SH-SY5Y (cell line): Measurements from ENCODE around the gene RTL10.

Source experiments
- GATA2 ChIP-seq: IDR thresholded peaks from 2 replicates; pipeline ENCODE4 v1.6.1; 2011; ENCODE audit warnings: mild to moderate bottlenecking, low read depth, low read length
- GATA3 ChIP-seq: IDR thresholded peaks from 2 replicates; pipeline ENCODE4 v1.6.1; 2011; ENCODE audit warnings: low read depth, mild to moderate bottlenecking, low read length, moderate library complexity

RTL10 gene

DNA sequence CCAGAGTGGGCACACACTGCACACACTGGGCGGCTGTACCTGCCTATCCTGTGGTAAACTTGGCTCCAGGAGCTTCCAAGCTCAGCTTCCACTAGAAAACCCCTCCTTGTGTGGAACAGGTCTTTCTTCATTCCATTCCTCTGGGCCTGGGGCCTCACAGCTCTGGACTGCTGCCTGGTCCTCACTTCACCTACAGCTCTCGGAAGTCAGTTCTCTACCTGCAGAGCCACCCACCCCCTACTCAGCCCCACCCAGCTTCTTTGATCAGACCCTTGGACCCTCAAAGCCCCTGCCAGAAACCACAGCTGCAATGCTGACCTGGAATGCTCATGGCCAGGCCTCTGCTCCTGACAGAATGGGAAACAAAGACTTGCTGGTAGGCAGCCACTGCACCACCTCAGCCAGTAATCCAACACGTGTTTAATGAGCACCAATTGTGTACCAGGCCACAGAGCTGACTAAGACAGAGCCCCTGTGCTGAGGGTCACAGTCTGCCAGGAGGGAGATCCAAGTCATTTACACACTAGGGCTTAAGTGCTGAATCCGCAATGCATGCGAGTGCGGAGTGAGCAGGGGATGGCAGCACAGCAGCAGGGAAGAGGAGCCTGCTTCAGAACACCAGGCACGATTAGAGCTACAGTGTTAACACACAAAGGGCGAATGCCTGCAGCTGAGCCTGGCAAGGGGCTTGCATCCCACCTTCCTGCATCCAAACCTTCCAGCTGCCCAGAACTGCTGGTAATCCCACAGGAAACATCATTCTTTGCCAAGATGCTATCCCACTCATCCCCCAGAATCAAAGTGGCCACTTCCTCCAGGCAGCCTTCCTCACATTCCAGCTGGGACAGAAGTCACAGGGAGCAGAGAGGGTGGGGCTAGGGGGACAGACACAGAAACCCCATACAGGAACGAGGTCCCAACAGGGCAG lies 4.6 kb downstream of the RTL10 start:
- TF ChIP-seq GATA2 (no peak), GATA3 (no peak)

DNA sequence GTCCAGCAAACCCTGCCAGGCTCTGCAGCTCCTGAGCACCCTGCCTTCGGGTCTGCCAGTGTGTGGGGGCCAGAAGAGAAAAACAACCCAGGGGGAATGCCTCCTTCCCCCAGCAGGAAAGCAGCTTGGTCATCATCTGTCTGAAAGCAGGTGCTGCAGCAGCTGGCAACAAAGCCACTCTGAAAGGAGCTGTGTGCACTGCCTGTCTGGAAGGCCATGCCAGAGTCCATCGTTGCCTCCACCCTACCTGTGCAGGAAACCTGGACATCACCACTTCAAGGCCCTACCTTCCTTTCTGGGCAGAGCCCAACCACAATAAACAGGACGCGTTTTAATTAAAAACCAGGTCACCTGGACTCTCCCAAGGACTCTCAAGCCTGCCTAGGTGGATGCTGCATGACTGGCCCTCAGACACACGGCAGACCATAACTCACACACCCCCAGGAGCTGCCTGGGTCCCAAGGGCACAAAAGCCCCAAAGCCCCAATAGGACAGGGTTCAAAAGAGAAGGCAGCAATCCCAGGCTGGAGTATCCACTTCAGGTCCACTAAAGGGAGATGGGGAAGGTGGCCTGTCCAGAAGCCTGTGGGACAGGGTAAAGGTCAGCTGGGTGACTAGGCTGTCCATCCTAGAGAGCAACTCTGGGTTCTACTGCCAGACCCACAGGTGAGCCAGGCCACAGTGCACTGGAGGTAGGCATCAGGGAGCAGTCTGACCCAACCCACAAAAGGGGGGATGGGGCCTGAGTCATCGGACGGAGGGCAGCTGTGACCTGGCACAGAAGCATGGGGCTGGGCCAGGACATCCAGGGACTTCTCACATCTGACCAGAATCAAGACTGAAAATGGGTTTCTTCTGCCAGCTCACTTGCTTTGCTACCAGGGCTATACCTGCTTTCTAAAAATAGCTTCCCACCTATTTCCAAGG lies 6.1 kb downstream of the RTL10 start:
- TF ChIP-seq GATA2 (no peak), GATA3 (no peak)

- TF ChIP-seq GATA2 (no peak), GATA3 (no peak)
Observed at GRCh38 chr22:19847345-19847632, 7.4 kb downstream of the RTL10 start.

GRCh38 chr22:19846620-19847344 lies 7.9 kb downstream of the RTL10 start:
- TF ChIP-seq GATA3 (no peak), GATA2 (no peak)

- TF ChIP-seq GATA2 (no peak), GATA3 (no peak)
Observed at GRCh38 chr22:19845054-19845722, 9.5 kb downstream of the RTL10 start.

DNA sequence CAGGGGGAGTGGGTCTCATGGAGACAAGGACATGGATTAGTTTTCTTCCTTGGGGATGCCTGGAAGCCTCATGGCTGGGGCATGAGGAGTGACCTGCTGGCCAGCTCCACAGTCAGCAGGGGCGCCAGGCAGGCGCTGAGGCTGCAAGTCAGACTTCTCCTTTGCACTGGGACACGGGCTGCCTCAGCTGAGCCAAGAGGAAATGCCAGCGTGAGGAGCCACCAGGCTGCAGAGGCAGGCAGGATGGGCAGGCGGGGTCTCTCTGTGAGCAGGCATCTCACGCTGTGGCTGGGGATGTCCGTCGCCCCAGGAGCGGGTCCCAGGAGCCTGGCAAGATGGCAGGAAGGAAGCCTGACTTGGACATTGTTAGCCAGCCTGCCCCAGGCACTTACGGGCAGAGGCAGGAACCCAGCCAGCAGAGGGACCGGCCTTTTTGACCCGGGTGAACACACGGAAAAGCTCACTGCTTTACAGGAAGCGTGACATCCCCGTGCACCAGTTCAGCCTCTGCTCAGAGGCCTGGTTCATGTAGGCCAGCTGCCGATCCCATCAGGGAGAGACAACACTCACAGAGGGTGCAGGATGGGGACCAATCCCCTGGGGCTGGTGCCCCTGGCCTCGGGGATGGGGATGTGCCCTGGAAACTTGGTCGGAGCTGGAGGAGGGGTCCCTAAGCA lies 10.2 kb downstream of the RTL10 start:
- TF ChIP-seq GATA3 (no peak), GATA2 (no peak)

DNA sequence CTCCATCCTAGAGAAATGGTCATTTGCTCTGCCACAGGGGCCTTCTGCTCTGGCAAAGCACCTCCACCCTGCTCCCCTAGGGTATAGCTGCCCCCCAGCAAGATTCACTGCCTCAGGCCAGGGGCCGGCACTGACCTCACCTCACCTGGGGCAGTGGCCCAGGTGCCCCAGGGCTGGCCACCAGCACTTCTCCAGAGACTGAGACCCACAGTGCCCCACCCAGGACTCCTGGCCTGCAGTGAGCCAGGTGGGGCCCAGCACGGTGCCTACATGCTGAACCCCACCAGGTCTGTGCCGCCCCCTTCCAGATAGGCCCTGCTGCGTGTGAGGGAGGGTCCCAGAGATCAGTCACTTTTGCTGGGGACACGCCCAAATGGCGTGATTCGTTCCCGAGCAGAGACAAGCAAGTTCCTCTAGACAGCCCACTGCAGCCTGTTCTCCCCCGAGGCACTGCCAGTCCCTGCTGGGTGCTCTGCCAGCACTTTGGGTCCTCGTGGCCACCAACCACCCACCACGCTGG lies 10.8 kb downstream of the RTL10 start:
- no peak for TF ChIP-seq GATA3
- no peak for TF ChIP-seq GATA2

DNA sequence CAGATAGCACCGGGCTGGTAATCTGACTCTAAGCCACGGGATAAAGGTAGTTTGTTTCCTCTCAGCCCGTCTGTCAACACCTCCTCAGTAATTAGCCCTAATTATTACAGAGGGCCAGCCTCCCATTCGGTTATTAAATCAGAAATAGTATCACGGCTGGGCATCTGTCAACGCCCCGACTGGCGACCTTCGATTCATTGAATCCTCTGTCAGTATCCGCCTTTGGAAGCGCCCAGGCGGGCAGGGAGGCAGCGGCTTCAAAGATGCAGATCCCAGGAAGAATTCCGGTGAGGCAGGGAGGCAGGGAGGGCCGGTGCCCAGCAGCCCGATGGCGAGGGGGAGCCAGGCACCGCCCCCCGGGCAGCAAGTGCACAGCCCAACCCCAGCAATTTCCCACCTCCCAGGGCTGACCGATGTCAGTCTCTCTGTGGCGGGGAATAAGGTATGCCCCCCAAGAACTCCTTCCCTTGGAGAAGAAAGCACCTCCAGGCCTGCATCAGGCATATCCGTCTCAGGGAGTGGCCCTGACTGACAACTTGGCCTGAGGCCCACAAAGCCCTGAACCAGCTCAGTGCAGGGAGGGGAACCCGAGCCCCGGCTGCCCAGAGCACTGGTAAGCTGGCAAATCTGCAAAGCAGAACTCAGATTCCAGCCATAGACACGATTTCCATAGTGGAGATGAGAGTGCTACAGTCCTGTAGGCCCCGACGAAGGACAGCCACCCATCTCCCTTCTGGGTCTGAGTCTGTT lies 11.4 kb downstream of the RTL10 start:
- TF ChIP-seq GATA3 (no peak), GATA2 (no peak)

- TF ChIP-seq GATA2 (no peak), GATA3 (no peak)
Observed at GRCh38 chr22:19842393-19843106, 12.1 kb downstream of the RTL10 start.

- TF ChIP-seq GATA2 (no peak), GATA3 (no peak)
Observed at GRCh38 chr22:19841641-19842392, 12.9 kb downstream of the RTL10 start.

GRCh38 chr22:19840955-19841640 lies 13.6 kb downstream of the RTL10 start:
- TF ChIP-seq GATA3 (no peak), GATA2 (no peak)
